Mucosa of descending colon (tissue), 3 donors: Measurements from ENCODE around the gene HECA. TPM values are rescaled to one million over a fixed set of nuclear protein-coding genes. Genes with fewer than 3 reads are reported as not detected.

Experiments
- ATAC-seq: fragments of 200-7000 bp; cut with Tn5 transposase; one replicate; pipeline ENCODE4 v1.9.1; 2020; ENCODE audit warnings: mild to moderate bottlenecking, moderate library complexity
- DNase-seq, 3 donors: peaks; one replicate each; pipeline ENCODE4 v3.0.0-alpha.2; 2020
- H3K36me3 ChIP-seq: fragments of 200-600 bp; one replicate; pipeline ENCODE4 v1.8.0; 2021; ENCODE audit warnings: low read depth, mild to moderate bottlenecking
- H3K4me1 ChIP-seq: fragments of 200-600 bp; one replicate; pipeline ENCODE4 v1.8.0; 2021; ENCODE audit warnings: low read depth, mild to moderate bottlenecking
- H3K4me3 ChIP-seq: fragments of 200-600 bp; one replicate; pipeline ENCODE4 v1.8.0; 2021; ENCODE audit warnings: mild to moderate bottlenecking
- H3K9me3 ChIP-seq: fragments of 200-600 bp; one replicate; pipeline ENCODE4 v1.8.0; 2021; ENCODE audit warnings: mild to moderate bottlenecking
- intact Hi-C, 2 donors: fragments of 100-400 bp; cut with DNase I in 1 of 2; cut with micrococcal nuclease in 1 of 2; formaldehyde crosslinking; loops; one replicate each; pipeline versions ENCODE4 v1.11.0 to v1.11.1; 2022; cut with DNase I, micrococcal nuclease
- total RNA-seq, 3 donors: library from RNA; stranded (reverse); fragmentation: NEBNext Ultra II Directional in 2 of 3; extraction: Animal tissue kit (Norgen Biotek cat#: 25700) in 2 of 3; gene quantifications; one replicate each; pipeline versions ENCODE4 v1.2.1 to v1.2.4, GENCODE V29; 2021 to 2023
- TF ChIP-seq, protein P1 (sequence below): fragments of 200-600 bp; IDR thresholded peaks from one replicate; pipeline ENCODE4 v1.8.0; 2022; ENCODE audit warnings: antibody characterized with exemption, mild to moderate bottlenecking
- donor health status: DM: no; HTN: no; CAD: no; lungs with moderate emphysema.
- donor health status: DM: no; HTN: no; CAD: no.
- donor health status: DM: no; HTN: yes; CAD: no.

HECA gene
- total RNA-seq, 3 donors from 2014 or later = 30.8 to 43.2 (median 40.4) TPM

DNA sequence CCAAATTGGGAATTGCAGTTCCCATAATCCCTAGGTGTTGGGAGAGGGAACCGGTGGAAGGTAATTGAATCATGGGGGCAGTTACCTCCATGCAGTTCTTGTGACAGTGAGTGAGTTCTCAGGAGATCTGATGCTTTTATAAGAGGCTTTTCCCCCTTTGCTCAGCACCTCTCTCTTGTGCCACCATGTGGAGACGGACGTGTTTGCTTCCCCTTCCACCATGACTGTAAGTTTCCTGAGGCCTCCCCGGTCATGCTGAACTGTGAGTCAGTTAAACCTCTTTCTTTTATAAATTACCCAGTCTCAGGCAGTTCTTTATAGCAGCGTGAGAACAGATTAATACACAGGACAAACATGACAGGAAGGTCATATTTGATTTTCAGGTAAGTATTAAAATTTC, 25.3 kb upstream of the HECA start:
- DNase-seq = peak in 1 of 3 donors; percentile 30
- TF ChIP-seq, protein P1, sequence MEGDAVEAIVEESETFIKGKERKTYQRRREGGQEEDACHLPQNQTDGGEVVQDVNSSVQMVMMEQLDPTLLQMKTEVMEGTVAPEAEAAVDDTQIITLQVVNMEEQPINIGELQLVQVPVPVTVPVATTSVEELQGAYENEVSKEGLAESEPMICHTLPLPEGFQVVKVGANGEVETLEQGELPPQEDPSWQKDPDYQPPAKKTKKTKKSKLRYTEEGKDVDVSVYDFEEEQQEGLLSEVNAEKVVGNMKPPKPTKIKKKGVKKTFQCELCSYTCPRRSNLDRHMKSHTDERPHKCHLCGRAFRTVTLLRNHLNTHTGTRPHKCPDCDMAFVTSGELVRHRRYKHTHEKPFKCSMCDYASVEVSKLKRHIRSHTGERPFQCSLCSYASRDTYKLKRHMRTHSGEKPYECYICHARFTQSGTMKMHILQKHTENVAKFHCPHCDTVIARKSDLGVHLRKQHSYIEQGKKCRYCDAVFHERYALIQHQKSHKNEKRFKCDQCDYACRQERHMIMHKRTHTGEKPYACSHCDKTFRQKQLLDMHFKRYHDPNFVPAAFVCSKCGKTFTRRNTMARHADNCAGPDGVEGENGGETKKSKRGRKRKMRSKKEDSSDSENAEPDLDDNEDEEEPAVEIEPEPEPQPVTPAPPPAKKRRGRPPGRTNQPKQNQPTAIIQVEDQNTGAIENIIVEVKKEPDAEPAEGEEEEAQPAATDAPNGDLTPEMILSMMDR = no peak
- no peaks in the 10 kb centered on the region for H3K9me3 ChIP-seq
- no peak for ATAC-seq
- intact Hi-C loops = no loop called here
- H3K4me1 ChIP-seq = no peaks in the 10 kb centered on the region
- H3K4me3 ChIP-seq = no peak overlapping the region
- H3K36me3 ChIP-seq = no peaks in the 10 kb centered on the region

DNA sequence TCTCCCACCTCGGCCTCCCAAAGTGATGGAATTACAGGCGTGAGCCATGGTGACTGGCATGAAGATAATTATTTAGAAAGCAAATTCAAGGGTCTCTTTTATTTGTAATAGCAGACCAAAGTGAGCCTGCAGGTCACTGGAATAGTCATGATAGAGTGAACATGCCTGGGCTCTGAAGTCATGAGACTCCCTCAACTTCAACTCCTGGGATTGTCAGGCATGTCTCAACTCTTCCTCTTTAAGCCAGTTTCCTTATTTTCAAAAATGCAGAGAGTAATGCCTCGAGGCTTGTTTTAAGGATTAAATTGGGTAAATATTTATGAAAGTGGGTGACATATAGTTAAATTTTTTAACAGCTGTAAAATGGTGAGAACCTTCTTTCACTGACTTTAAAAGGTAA, 22.7 kb upstream of the HECA start:
- ATAC-seq = no peak
- H3K4me1 ChIP-seq = no peaks in the 10 kb centered on the region
- TF ChIP-seq, protein P1 = no peak
- no peaks in the 10 kb centered on the region for H3K9me3 ChIP-seq
- H3K4me3 ChIP-seq = no peak overlapping the region
- no peaks in the 10 kb centered on the region for H3K36me3 ChIP-seq
- DNase-seq = no peak
- intact Hi-C loops = no loop called here

DNA sequence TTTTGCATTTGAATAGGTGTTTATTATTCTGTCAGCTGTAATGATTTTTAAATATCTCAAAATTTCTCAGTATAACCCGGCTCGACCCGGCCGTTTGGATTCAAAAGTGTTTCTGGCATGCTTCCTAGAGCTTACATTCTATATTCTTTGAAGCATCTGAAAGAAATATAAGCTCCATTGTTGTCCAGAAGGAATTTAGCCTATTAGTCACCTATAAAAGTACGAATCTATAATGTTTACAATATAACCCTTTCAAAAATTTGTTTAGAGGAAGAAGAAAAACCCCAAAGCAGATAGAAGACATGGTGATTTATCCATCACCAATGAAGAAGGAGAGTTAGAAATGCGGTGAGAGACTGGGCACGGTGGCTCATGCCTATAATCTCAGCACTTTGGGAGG, 22.3 kb upstream of the HECA start:
- H3K36me3 ChIP-seq = no peaks in the 10 kb centered on the region
- H3K4me3 ChIP-seq = no peak overlapping the region
- ATAC-seq = no peak
- no peaks in the 10 kb centered on the region for H3K4me1 ChIP-seq
- TF ChIP-seq, protein P1 = no peak
- intact Hi-C loops = no loop called here
- no peak for DNase-seq
- H3K9me3 ChIP-seq = no peaks in the 10 kb centered on the region

DNA sequence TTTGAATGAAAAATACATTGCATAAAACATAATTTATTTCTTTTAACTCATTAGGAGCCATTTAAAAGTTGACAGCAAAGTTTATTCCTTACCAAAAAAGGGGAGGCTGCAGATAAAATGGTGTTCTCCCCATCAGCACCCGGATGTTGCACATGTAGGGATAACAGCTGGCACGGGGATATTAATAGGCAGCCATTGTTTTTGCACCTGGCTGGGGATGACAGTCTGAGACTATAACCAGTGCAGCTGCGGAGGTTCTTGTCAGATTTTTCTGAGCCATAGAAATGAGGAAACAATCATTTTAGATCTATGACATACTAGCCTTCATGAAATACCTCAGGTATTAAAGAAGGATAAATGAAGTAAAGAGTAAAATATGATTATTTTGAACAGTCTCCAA, 20.1 kb upstream of the HECA start:
- Histone ChIP-seq H3K4me3 (no peak overlapping the region), H3K9me3 (peaks cover 4% of the 10 kb centered on the region), H3K36me3 (no peaks in the 10 kb centered on the region), H3K4me1 (no peaks in the 10 kb centered on the region)
- DNase-seq = no peak
- no peak for ATAC-seq
- intact Hi-C loops = no loop called here
- TF ChIP-seq, protein P1 = no peak

DNA sequence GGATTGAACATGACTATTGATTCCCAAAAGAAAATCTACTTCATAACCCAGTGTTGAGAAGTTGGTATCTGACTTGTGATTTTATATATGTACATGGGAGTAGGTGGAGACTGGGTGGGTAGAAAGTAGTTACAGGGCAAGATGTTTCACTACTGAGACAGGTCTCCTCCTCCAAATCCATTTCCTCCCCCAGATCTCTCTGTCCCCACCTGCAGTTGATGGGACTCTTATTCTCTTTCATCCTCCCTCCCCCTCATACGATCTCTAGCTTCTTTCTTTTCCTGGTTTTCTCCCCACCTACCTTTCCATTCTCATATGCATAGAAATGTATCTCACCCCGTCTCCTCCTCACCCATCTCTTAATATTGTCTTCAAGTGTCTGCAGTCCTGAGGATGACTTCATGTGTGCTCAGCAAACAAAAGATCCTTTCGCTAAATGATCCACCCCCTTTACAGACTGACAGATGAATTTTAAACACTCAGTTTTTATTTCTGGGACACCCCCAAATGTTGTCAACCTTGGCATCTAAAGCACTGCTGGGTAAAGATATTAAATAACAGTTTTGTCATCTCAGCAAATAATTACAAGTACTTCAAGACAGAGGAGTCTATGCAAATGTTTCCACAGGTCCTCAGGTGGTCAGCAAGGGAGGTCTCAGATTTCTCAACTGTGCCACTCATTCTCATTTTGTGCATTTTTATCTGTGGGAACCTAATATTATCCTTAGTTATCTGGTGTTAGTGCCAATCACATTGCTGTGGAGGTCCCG, 18.7 kb upstream of the HECA start:
- no peak for ATAC-seq
- Histone ChIP-seq H3K9me3 (peaks cover 12% of the 10 kb centered on the region), H3K4me1 (no peaks in the 10 kb centered on the region), H3K4me3 (no peak overlapping the region), H3K36me3 (no peaks in the 10 kb centered on the region)
- TF ChIP-seq, protein P1 = no peak
- no peak for DNase-seq
- intact Hi-C loops = no loop called here
